Kidney tubule cell (primary cell): ENCODE data around the gene PARP3.
A peak's percentile ranks its signal among the peaks of the same experiment; 100 is the strongest.

Experiments
- DNase-seq: peaks from one replicate; pipeline ENCODE4 v3.0.0-alpha.2; 2018; ENCODE audit warnings: low spot score

Gene PARP3

DNA sequence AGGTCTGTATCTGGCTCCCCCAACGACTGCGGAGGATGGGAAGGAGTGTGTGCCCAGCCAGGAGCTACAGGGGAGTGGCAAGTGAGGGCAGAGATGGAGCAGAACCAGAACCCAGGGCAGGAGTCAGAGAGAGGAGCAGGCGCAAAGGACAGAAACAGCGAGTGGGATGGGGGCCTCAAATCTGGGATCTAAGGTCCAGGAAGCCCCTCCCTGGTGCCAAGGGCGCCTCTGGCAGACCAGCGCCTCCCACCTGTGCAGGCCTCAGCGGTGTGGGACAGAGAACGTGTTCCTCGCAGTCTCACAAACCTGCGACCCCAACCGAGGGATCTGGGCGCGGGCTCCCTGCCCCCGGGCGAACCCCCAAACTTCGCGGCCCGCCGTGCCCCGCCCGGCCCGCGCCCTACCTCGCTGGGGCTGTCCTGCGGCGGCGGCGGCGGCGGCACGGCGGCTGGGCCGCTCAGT lies 24.8 kb downstream of the PARP3 start:
- no peak for DNase-seq

DNA sequence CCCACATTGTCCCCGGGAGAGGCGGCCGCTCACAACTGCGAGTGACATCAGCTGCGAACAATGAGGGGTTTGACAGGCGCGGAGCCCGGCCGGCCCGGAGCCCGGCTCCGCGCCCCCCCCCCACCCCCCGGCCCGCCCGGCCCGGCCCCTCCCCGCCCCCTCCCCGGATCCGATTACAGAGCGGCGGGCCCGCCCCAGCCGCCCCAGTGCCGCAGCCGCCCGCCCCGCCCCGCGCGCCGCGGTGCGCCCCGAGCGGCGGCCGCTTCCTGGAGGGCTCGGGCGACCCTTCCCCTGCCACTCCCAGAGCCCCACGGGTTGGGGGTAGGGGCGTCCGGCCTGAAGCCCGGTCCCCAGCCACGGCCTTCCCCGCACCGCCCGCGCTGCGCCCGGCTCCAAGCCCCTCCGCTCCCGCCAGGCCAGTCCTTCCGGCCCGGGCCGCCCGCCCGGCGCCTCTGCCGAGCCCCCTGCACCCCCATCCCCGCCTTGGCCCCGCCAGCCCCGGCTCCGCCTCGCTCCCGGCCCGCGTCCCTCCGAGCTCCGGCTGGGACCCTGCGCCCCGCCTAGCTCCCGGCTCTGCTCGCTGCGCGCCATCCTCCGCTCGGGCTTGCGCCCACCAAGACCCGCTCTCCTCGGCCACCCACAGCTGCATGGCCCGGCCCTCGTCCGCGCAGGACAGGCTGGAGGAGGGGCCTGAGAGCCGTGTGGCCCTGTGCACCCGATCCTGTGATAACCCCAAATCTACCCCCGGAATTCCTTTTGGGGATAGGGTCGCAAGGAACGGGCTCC lies 25.4 kb downstream of the PARP3 start, which contains the start of gene PCBP4:
Gene PCBP4, minus strand, starts transcription at position 71 of the 786 bp plus-strand sequence. CDS start 6,214 bp downstream, outside the sequence.
- DNase-seq, result peak; percentile 68

DNA sequence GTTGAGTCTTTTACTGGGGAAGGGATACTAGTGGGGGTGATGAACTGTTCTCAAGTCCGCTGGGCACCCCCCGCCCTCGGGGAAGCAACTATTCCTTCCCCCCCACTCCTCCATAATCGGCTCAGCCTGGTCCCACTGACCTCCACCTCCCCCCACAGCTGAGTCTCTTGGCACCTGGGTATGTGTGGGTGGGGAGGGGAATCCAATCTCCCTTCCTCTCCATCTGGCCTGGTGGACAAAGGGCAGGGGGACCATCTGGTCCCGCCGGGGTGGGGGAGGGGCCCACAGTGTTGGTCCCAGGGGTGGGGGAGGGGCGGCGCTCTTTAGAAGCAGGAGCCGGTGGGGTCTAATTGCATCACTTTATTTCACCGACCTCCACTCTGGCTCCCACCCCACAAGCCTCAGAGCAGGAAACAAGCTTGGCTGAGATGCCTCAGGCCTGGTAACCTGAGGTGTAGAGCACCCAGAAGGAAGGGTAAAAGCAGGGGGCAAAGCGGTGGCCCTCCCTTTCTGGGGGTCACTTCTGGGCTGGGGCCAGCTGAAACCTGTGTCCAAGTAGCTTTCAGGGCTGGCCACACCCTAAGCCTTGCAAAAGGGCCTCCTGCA lies 26.1 kb downstream of the PARP3 start:
- no peak for DNase-seq

GRCh38 chr3:51968883-51969678 lies 26.9 kb downstream of the PARP3 start:
- no peak for DNase-seq

GRCh38 chr3:51969841-51970240 lies 27.7 kb downstream of the PARP3 start:
- DNase-seq, result no peak

GRCh38 chr3:51970606-51971300 lies 28.6 kb downstream of the PARP3 start:
- DNase-seq, result peak; percentile 52

DNA sequence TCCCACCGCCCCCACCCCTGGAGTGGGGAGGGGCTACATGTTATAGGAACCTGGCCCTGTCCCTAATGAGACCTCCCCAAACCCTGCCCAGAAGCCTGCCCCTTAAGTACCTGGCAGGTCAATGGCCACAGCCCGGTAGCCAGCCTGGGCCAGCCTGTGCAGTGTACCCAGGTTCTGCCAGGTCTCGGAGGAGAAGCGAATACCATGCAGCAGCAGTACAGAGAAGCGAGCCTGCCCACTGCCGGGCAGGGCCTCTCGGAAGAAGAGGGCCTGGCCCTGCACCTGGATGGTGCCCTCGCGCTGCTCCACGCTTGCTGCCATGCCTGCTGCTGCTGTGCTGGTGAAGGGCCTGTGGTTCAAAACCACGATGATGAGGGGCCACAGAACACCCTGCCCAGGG lies 29.2 kb downstream of the PARP3 start:
- no peak for DNase-seq

GRCh38 chr3:51974277-51974962 lies 32.3 kb downstream of the PARP3 start:
- no peak for DNase-seq

GRCh38 chr3:51974963-51975851 lies 33.0 kb downstream of the PARP3 start, which contains the start of gene ABHD14A:
Gene ABHD14A, plus strand, starts transcription at chr3:51975064. Its CDS starts 72 bp downstream, at chr3:51975136.
- peak; percentile 62 for DNase-seq

- peak; percentile 52 for DNase-seq
Measured at GRCh38 chr3:51975852-51976549, 33.8 kb downstream of the PARP3 start.

DNA sequence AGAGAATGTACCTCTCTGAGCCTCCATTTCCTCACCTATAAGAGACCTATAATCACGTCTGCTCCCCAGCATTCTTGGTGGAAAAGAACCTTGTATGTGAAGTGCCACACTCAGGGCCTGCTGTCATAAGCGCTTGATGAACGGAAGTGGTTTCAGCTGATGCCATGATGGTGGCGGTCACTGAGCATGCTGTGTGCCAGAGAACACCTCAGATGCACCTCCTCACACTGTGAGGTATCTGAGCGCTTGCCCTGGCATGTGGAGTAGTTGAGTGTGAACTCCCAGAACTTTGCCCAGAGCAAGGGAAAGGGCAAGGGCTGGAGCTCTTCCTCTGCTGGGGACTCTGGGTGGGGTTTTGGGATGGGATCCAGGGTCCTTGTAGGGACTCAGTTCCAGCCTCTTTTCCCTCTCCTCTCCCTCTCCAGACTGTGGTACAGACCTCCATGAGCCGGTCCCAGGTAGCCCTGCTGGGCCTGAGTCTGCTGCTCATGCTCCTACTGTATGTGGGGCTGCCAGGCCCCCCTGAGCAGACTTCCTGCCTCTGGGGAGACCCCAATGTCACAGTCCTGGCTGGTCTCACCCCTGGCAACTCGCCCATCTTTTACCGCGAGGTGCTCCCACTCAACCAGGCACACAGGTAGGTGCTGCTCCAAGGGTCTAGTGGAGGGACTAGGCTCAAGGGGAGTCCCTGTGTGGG lies 35.4 kb downstream of the PARP3 start:
- DNase-seq, result peak; percentile 28

DNA sequence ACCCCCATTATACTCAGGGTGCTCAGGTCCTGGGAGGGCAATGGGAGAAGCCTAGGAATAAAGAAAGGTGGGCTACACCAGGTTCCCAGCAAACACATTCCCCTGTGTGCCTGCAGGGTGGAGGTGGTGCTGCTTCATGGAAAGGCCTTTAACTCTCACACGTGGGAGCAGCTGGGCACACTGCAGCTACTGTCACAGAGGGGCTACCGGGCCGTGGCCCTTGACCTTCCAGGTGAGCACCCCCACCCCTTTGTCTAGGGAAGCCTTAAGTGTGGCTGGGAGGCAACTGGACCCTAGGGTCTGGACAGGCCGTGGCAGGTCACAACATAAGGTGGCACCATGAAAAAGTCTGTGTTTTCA lies 36.0 kb downstream of the PARP3 start:
- no peak for DNase-seq

DNA sequence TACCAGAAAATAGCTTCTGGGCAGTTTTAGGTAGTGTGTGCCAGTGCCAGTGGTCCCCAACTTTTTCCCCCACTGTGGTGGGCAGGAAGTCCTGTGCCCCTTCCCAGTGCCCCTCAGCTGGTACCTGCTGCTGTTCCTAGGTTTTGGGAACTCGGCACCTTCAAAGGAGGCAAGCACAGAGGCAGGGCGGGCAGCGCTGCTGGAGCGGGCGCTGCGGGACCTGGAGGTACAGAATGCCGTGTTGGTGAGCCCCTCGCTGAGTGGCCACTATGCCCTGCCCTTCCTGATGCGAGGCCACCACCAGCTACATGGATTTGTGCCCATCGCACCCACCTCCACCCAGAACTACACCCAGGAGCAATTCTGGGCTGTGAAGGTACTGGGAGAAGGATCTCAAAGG lies 38.1 kb downstream of the PARP3 start:
- no peak for DNase-seq

GRCh38 chr3:51982352-51982837 lies 40.2 kb downstream of the PARP3 start:
- peak; percentile 93 for DNase-seq

DNA sequence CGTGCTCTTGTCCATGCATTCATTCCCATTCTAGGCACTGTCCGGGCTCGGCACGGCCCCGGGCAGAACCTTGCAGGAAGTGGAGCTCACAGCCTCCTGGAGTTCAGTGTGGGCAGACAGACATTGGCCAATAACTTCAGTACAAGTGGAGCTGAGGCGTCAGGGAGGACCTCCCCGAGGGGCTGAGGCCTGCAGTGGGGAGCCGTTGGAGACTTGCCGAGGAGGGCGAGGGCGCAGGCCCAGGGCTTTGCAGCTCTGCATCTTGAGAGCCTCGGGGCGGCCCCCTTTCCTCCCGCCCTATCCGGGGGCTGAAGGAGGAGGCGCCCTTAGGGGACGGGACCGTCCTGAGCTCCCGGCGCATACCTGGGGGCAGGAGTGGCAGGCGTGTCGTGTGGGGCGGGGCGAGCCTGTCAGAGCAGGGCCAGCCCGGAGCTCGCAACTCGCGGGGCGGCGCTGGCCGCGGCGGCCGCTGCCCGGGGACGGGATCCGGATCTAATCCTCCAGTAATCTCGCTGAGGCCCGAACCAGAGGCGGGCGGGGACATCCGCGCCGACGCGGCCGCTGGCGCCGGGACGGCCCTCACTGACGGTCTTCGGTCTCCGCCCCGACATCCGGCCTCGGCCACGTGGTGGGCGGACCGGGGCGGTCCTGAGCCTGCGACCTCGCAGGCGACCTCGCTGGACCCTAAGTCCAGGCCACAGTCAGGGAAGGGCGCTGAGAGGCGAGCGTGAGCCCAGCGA lies 40.8 kb downstream of the PARP3 start, which contains the start of gene ACY1:
Gene ACY1, plus strand, starts transcription at position 698 of the 740 bp plus-strand sequence. CDS start 530 bp downstream, outside the sequence.
- DNase-seq, result peak; percentile 91

DNA sequence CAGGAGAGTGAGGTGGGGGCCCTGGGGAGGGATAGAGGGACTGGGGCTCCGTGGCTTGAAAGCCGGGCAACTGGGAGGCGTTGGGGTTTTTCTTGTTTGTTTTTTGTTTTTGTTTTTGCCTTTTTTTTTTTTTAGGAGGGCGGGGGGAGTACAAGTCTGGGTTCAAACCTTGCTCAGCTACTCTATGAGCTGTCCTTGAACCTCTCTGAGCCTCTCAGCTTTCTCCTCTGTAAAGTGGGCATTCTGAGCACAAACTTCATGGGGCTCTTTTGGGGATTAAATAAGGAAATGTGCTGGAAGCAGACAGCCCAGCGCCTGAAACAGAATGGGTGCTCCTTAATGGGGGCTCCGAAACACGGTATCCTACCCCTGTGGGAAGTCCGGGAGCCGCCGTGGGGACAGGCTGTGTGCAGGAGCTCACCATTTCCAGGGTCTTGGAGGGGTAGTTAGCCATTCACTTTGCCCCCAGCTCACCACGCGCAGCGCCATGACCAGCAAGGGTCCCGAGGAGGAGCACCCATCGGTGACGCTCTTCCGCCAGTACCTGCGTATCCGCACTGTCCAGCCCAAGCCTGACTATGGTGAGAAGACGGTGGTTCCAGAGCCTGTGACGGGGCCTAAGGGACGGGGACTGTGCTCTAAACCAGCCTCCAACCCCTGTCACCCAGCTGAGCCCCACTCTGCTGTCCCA lies 41.6 kb downstream of the PARP3 start:
- DNase-seq, result peak; percentile 23

GRCh38 chr3:51984269-51984647 lies 42.1 kb downstream of the PARP3 start:
- no peak for DNase-seq
